GM18909 (cell line): Measurements from ENCODE around the gene SCN4B.

Source experiments
- ATAC-seq: cut with Tn5 transposase; IDR thresholded peaks from one replicate; pipeline ENCODE4 v1.9.1; 2021; ENCODE audit warnings: mild to moderate bottlenecking; ENCODE audit not compliant: unreplicated experiment, poor library complexity

The SCN4B gene

GRCh38 chr11:118108513-118108912 lies 44.1 kb downstream of the SCN4B start:
- no peak for ATAC-seq

GRCh38 chr11:118106789-118107335 lies 45.8 kb downstream of the SCN4B start:
- ATAC-seq: no peak

DNA sequence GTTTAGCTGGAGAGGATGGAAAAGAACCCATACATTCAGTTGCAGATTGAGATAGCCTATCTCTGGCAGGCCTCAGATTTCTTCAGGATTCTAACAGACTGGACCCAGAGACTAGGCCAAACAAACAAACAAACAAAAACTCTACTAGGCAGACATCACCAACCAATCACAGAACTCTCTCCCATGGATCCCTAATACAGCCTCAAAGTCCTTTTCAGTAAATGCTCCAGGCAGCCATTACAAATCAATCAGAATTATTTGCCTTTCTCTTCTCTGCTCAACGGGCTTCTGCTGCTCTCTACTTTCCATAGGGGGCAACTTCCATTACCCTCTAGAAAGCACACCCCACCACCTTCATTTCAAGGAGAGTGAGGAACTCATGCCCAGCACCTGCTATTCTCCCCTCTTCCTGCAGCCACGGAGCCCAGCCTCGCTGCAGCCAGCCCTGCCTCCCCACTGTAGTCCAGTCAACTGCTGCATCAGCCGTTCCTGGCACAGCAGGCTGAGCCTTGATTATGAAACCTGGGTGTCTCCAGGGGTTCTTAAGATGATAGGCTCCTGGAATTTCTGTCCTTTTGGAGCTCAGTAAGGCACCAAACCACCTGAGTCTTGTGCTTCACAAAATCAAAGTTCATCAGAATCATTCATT lies 46.8 kb downstream of the SCN4B start:
- ATAC-seq: no peak

DNA sequence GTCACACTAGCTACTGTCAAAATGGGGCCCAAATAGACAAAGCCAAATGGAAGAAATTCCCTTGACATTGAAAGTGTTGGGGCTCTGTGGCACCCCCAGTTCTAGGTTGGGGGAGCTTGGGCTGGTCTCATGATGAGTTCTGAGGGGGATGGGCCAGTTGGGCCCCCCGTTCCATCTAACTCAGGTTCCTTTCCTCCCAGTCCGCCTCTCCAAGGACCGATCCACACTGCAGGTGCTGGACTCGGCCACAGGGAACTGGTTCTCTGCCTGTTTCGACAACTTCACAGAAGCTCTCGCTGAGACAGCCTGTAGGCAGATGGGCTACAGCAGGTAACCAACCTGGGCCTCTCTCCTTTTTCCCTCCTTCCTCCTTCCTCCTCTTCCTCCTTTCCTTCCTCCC lies 48.1 kb downstream of the SCN4B start:
- ATAC-seq: no peak

DNA sequence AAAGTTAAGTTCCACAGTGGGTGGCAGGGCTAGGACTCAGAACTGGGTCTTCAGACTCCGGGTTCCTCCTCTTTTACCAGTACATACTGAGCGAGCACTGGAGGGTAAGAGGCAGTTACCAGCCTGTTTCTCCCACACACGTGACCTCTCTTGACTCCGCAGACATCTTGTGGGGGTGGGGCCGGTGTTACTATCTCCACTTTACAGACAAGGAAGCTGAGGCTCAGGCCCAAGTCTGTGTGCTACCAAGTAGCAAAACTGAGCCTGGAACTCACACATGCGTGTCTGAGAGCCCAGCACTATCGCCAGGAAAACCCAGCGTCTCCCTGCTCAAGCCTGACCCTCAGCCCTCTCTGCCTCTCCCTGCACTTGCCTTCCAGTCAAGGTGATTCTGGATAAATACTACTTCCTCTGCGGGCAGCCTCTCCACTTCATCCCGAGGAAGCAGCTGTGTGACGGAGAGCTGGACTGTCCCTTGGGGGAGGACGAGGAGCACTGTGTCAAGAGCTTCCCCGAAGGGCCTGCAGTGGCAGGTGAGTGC lies 49.8 kb downstream of the SCN4B start:
- no peak for ATAC-seq

GRCh38 chr11:118100691-118101232 lies 51.9 kb downstream of the SCN4B start:
- no peak for ATAC-seq

DNA sequence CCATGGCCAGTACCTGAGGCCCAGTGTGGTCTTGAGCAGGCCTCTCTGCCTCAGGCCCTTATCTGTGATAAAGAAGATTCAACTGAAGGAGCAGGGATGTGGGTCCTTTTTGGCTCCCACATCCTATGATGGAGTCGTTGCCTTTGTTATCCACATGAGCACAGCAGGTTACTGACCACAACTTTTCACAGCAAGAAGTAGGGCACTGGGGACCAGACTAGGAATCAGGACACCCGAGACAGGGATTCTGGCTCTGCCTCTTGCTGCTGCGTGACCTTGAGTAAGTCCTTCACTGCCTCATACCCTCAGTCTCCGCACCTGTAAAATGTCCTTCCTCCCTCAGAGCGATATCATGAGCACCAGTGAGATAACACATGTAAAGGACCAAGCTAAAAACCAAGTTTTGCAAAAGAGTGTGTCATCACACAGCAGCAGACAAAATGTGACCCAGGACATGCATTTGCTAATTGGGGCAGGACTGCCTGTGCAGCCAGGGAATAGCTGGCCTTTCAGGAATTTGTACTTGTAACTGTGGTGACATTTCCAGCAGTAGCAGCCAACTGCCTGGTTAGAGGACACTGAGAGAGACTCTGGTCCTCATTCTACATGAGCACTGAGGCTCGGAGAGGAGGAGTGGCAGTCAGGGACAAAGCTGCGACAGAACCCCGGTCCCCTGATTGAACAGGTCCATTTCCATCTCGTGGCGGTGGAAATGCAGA lies 52.6 kb downstream of the SCN4B start:
- ATAC-seq: no peak

- ATAC-seq: no peak
These were observed 53.4 kb downstream of the SCN4B start for GRCh38 chr11:118098996-118099837.

- ATAC-seq: no peak
These were observed 56.7 kb downstream of the SCN4B start for GRCh38 chr11:118095967-118096367.

DNA sequence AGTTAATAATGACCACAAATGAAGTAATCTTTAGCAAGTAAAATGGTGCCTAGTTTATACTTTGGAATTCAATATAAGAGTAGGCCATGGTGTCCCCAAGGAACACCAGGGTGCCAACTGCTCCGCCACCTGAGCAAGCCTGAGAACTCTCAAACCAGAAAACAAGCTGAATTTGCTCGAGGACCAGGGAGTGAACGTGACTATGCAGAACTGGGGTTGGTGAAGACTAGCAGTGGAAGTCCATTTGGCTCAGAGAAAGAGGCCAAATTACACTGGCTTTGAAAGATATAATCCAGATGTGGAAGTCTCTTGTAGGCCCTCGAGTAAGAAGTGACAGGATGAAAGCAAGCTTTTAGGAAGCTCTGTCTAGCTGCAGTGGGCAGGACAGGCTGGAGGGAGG lies 57.1 kb downstream of the SCN4B start:
- ATAC-seq: no peak

DNA sequence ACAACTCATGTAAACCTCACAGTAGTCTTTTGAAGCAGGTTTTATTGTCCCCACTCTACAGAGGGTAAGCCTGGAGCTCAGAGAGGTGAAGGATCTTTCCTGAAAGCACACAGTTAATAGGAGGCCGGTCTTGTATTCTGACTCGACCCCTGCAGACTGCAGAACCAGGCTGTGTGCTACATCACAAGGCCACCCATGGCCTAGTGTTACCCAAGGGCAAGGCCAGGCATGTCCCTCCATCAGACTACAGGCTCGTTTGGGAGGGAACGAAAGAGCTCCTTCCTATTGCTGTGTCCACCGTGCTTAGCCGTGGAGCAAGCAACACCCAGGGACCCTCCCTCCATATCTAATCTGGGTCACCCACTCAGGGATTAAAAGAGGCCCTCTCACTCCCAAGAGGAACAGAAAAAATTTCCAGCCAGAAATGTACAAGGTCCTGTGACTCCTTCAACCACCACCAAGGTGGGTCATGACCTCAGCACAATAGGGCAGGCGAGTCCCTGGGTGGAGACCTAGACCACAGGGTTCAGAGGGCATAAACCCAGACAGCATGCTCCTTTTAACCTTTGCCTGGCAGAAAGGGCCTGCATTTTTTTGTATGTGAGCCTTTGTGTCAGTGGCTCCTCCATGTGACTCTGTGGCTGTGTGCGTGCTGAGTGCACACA lies 59.6 kb downstream of the SCN4B start:
- no peak for ATAC-seq

DNA sequence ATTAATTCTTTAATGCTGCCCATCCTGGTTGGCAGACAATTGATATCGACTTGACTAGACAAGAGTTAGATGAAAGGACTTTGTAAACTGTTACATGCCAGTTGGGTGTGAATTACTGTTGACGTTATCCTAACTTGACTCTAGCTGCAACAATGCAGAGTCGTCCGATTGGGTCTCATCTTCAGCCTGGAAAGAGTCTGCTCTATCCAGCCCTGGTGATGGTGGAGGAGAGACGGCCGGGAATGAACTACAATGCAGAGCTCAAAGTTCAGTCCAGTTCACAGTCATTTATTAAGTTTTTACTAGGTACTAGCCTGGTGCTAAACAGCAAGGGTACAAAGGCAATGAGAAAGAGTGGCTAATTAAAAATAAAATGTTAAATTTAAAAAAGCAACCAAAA lies 60.9 kb downstream of the SCN4B start:
- ATAC-seq: no peak

DNA sequence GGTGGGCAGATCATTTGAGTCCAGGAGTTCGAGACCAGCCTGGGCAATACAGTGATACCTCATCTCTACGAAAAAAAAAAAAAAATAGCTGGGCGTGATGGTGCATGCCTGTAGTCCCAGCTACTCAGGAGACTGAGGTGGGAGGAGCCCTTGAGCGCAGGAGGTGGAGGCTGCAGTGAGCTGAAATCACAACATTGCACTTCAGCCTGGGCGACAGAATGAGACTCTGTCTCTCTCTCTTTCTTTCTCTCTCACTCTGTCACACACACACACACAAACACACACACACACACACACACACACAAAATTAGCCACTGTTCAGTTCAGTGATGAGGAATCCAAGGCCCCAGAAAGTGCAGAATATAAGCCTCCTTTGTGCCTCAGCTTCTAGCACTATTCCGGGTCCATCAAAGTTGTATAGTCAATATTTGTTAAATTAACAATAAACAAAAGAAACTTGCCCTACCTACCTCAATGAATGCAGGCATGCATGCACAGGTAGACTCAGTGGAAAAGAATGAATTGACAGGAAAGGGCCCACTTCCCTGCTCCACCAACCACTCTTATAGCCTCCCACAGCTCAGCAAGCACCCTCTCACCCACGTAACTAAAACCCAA lies 62.0 kb downstream of the SCN4B start:
- no peak for ATAC-seq

DNA sequence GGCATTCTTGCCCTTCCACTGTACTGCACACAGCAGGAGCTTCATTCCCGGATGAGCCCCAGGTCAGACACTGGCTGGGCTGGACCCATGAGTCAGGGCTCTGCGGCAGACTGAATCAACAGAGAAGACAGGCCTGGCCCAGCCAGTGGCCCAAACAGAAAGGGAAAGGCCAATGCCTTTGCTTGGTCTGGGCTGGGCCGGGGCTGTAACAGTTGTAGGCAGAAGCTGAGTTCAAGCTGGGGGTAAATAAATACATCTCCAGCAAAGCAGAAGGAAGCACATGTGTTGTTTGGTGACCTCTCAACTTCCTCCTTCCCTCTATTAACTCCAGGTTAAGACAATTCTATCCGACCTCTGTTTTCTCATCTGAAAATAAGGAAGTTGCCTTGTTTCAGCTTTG lies 64.1 kb downstream of the SCN4B start:
- no peak for ATAC-seq

- no peak for ATAC-seq
These were observed 64.7 kb downstream of the SCN4B start for GRCh38 chr11:118087931-118088330.

- ATAC-seq: no peak
These were observed 65.5 kb downstream of the SCN4B start, which contains the start of gene SMIM35 for GRCh38 chr11:118086913-118087768. TSS of gene SMIM35 (minus strand) at chr11:118086963. CDS start at chr11:118086757, 206 bp downstream.

- no peak for ATAC-seq
These were observed 68.0 kb downstream of the SCN4B start for GRCh38 chr11:118084656-118085055.

DNA sequence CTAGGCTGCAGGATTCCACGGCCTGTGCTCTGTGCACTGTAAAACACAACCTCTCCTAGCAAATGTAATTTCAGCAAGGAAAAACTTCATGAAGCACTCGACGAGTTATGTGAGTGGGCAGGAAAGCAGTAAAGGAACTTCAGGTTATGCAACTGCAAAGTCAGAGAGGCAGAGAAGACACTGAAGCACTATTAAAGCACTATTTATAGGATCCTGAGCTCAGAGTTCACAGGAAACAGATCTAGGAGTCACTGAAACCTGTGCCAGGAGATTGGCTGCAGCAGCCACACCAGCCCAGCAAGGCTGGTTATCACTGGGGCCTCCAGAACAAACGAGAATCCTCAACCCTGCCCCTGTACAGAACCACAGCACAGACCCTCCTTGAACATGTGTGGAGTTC lies 68.4 kb downstream of the SCN4B start:
- ATAC-seq: no peak
